ENCODE measurements around the gene USP15.
"Not testable (repeated sequence)": the region's sequence is repeated elsewhere in the genome, so short reads cannot be mapped to it uniquely, and the experiment has no call there.

USP15 gene

DNA sequence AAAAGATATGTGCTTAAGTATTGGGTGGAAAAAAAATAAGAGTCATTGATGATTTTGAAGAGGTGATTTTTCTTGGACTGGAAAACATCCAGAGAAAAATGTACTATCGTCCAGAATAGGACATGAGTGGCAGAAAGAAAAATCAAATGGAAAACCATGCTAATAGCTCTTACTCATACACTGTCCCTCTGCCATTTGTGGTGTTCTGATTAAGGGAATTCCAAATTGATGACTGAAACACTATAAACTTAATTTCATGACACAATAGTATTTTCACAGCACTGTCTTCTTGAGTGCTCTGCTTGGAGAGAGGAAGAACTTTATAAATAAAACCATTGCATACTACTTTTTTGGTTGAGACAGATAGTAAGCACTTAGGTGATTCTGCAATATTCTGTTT, 72.4 kb downstream of the USP15 start:
- Histone ChIP-seq H3K4me1 (ENCODE audit: insufficient read depth, low read length) (no peaks in the 10 kb centered on the region), H3K4me2 (ENCODE audit: insufficient read depth, low read length) (no peak overlapping the region), H3K4me3 (ENCODE audit: low read depth in 1 of 2, low read length in 2 of 2) (no peak overlapping the region), H3K79me2 (ENCODE audit: insufficient read depth, low read length) (peaks cover 43% of the 10 kb centered on the region), H4K20me1 (ENCODE audit: insufficient read depth, low read length) (no peaks in the 10 kb centered on the region), H3K9ac (ENCODE audit: low read depth, low read length) (no peak overlapping the region), H3K36me3 (ENCODE audit: insufficient read depth, low read length) (peaks cover 66% of the 10 kb centered on the region), H3K9me3 (ENCODE audit: insufficient read depth, low read length, severe bottlenecking) (no peaks in the 10 kb centered on the region), H3K27ac (ENCODE audit: low read length) (no peak overlapping the region), H3K27me3 (ENCODE audit: insufficient read depth, low read length, poor library complexity) (no peaks in the 10 kb centered on the region), H2AFZ (ENCODE audit: low read depth, low read length) (no peak overlapping the region)
- no peak for ATAC-seq (ENCODE audit: insufficient read depth, low read depth)
- TF ChIP-seq EZH2 (IDR thresholded peaks at IDR 0.05; ENCODE audit: borderline replicate concordance, low read depth, low read length, severe bottlenecking): no peak
- TF ChIP-seq CTCF (IDR thresholded peaks at IDR 0.05; ENCODE audit: borderline replicate concordance, extremely low read depth, low read length, poor library complexity, severe bottlenecking): no peak
- DNase-seq: no peak

- Histone ChIP-seq H3K27me3 (ENCODE audit: insufficient read depth, low read length, poor library complexity) (no peaks in the 10 kb centered on the region), H3K9ac (ENCODE audit: low read depth, low read length) (no peak overlapping the region), H3K4me3 (ENCODE audit: low read depth in 1 of 2, low read length in 2 of 2) (no peak overlapping the region), H4K20me1 (ENCODE audit: insufficient read depth, low read length) (no peaks in the 10 kb centered on the region), H2AFZ (ENCODE audit: low read depth, low read length) (no peak overlapping the region), H3K79me2 (ENCODE audit: insufficient read depth, low read length) (peaks cover 58% of the 10 kb centered on the region), H3K9me3 (ENCODE audit: insufficient read depth, low read length, severe bottlenecking) (no peaks in the 10 kb centered on the region), H3K36me3 (ENCODE audit: insufficient read depth, low read length) (peaks cover 54% of the 10 kb centered on the region), H3K4me2 (ENCODE audit: insufficient read depth, low read length) (no peak overlapping the region), H3K4me1 (ENCODE audit: insufficient read depth, low read length) (no peaks in the 10 kb centered on the region), H3K27ac (ENCODE audit: low read length) (no peak overlapping the region)
- no peak for DNase-seq
- ATAC-seq (ENCODE audit: insufficient read depth, low read depth): no peak
- TF ChIP-seq CTCF (IDR thresholded peaks at IDR 0.05; ENCODE audit: borderline replicate concordance, extremely low read depth, low read length, poor library complexity, severe bottlenecking): no peak
- no peak for TF ChIP-seq EZH2 (IDR thresholded peaks at IDR 0.05; ENCODE audit: borderline replicate concordance, low read depth, low read length, severe bottlenecking)
Measured at GRCh38 chr12:62335057-62335456, 74.9 kb downstream of the USP15 start.

GRCh38 chr12:62335796-62336195, 75.6 kb downstream of the USP15 start:
- no peak overlapping the region for H3K4me3 ChIP-seq (ENCODE audit: low read depth in 1 of 2, low read length in 2 of 2)
- peaks cover 48% of the 10 kb centered on the region for H3K36me3 ChIP-seq (ENCODE audit: insufficient read depth, low read length)
- H3K27me3 ChIP-seq (ENCODE audit: insufficient read depth, low read length, poor library complexity): no peaks in the 10 kb centered on the region
- H3K4me2 ChIP-seq (ENCODE audit: insufficient read depth, low read length): no peak overlapping the region
- no peak overlapping the region for H3K27ac ChIP-seq (ENCODE audit: low read length)
- no peaks in the 10 kb centered on the region for H4K20me1 ChIP-seq (ENCODE audit: insufficient read depth, low read length)
- no peak; the same call in 2 of the 3 replicates for ATAC-seq (ENCODE audit: insufficient read depth, low read depth)
- H3K4me1 ChIP-seq (ENCODE audit: insufficient read depth, low read length): no peaks in the 10 kb centered on the region
- DNase-seq: no peak
- peaks cover 61% of the 10 kb centered on the region for H3K79me2 ChIP-seq (ENCODE audit: insufficient read depth, low read length)
- no peak for TF ChIP-seq EZH2 (IDR thresholded peaks at IDR 0.05; ENCODE audit: borderline replicate concordance, low read depth, low read length, severe bottlenecking)
- TF ChIP-seq CTCF (IDR thresholded peaks at IDR 0.05; ENCODE audit: borderline replicate concordance, extremely low read depth, low read length, poor library complexity, severe bottlenecking): no peak
- no peak overlapping the region for H2AFZ ChIP-seq (ENCODE audit: low read depth, low read length)
- no peak overlapping the region for H3K9ac ChIP-seq (ENCODE audit: low read depth, low read length)
- H3K9me3 ChIP-seq (ENCODE audit: insufficient read depth, low read length, severe bottlenecking): no peaks in the 10 kb centered on the region

DNA sequence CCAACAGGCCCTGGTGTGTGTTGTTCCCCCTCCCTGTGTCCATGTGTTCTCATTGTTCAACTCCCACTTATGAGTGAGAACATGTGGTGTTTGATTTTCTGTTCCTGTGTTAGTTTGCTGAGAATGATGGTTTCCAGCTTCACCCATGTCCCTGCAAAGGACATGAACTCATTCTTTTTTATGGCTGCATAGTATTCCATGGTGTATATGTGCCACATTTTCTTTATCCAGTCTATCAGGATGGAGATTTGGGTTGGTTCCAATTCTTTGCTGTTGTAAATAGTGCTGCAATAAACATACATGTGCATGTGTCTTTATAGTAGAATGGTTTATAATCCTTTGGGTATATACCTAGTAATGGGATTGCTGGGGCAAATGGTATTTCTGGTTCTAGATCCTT, 77.4 kb downstream of the USP15 start:
- not testable (repeated sequence) for H4K20me1 ChIP-seq (ENCODE audit: insufficient read depth, low read length); H3K4me3 ChIP-seq (ENCODE audit: low read depth in 1 of 2, low read length in 2 of 2); H3K4me2 ChIP-seq (ENCODE audit: insufficient read depth, low read length); ATAC-seq (ENCODE audit: insufficient read depth, low read depth); H3K27me3 ChIP-seq (ENCODE audit: insufficient read depth, low read length, poor library complexity); H2AFZ ChIP-seq (ENCODE audit: low read depth, low read length); H3K4me1 ChIP-seq (ENCODE audit: insufficient read depth, low read length); H3K9ac ChIP-seq (ENCODE audit: low read depth, low read length); H3K9me3 ChIP-seq (ENCODE audit: insufficient read depth, low read length, severe bottlenecking); DNase-seq; H3K27ac ChIP-seq (ENCODE audit: low read length)
- Histone ChIP-seq H3K79me2 (ENCODE audit: insufficient read depth, low read length) (peaks cover 72% of the 10 kb centered on the region), H3K36me3 (ENCODE audit: insufficient read depth, low read length) (peaks cover 44% of the 10 kb centered on the region)

DNA sequence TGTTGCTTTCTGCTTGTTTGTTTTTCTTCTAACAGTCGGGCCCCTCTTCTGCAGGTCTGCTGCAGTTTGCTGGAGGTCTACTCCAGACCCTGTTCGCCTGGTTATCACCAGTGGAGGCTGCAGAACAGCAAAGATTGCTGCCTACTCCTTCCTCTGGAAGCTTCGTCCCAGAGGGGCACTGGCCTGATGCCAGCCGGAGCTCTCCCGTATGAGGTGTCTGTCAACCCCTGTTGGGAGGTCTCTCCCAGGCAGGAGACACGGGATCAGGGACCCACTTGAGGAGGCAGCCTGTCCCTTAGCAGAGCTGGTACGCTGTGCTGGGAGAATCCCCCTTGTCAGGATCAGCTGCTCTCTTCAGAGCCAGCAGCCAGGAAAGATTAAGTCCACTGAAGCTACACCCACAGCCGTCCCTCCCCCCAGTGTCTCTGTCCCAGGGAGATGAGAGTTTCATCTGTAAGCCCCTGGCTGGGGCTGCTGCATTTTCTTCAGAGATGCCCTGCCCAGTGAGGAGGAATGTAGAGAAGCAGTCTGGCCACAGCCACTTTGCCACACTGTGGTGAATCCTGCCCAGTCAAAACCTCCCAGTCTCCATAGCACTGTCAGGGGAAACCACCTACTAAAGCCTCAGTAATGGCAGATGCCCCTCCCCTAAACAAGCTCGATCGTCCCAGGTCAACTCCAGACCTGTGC, 82.6 kb downstream of the USP15 start:
- H3K4me2 ChIP-seq (ENCODE audit: insufficient read depth, low read length); H3K4me3 ChIP-seq (ENCODE audit: low read depth in 1 of 2, low read length in 2 of 2); H3K27ac ChIP-seq (ENCODE audit: low read length); H3K4me1 ChIP-seq (ENCODE audit: insufficient read depth, low read length); H2AFZ ChIP-seq (ENCODE audit: low read depth, low read length); H3K9ac ChIP-seq (ENCODE audit: low read depth, low read length); H3K27me3 ChIP-seq (ENCODE audit: insufficient read depth, low read length, poor library complexity); DNase-seq; ATAC-seq (ENCODE audit: insufficient read depth, low read depth); H4K20me1 ChIP-seq (ENCODE audit: insufficient read depth, low read length); H3K9me3 ChIP-seq (ENCODE audit: insufficient read depth, low read length, severe bottlenecking): not testable (repeated sequence)
- peaks cover 40% of the 10 kb centered on the region for H3K36me3 ChIP-seq (ENCODE audit: insufficient read depth, low read length)
- H3K79me2 ChIP-seq (ENCODE audit: insufficient read depth, low read length): peaks cover 62% of the 10 kb centered on the region

Data from DND-41 (cell line).